Stimulated activated naive CD8-positive, alpha-beta T cell treated with anti-CD3 and anti-CD28 coated beads, Interleukin-15, amount 100 ng/mL, for 72 hours (primary cell): ENCODE data around the gene POLR2M.
A peak's percentile ranks its signal among the peaks of the same experiment; 100 is the strongest.

Source experiments
- ATAC-seq: fragments of 150-1000 bp; cut with Tn5 transposase; 2 replicates; pipeline ENCODE4 v1.10.0; 2021; ENCODE audit warnings: mild to moderate bottlenecking, moderate library complexity
- DNase-seq, 2 donors: peaks; one replicate each; pipeline ENCODE4 v3.0.0; 2021 to 2022
- H3K27ac Mint-ChIP-seq, 2 donors: one replicate each; pipeline ENCODE4 v1.8.0; 2022; ENCODE audit warnings: mild to moderate bottlenecking in 2 of 2, mixed read lengths in 2 of 2, moderate library complexity in 2 of 2
- H3K27me3 Mint-ChIP-seq: one replicate; pipeline ENCODE4 v1.8.0; 2022; ENCODE audit warnings: mixed read lengths
- H3K4me1 Mint-ChIP-seq: one replicate; pipeline ENCODE4 v1.8.0; 2022; ENCODE audit warnings: mild to moderate bottlenecking, mixed read lengths
- H3K4me3 Mint-ChIP-seq, 2 donors: one replicate each; pipeline ENCODE4 v1.8.0; 2022; ENCODE audit warnings: mild to moderate bottlenecking in 2 of 2, mixed read lengths in 2 of 2, moderate library complexity in 1 of 2
- H3K9me3 Mint-ChIP-seq, 2 donors: one replicate each; pipeline ENCODE4 v1.8.0; 2022; ENCODE audit warnings: mixed read lengths in 2 of 2

POLR2M gene

GRCh38 chr15:57706405-57707209 lies at the start of gene POLR2M:
Gene POLR2M, plus strand, starts transcription at chr15:57706714. Its CDS starts 129 bp downstream, at chr15:57706843.
- peaks cover 0 to 4% of the 10 kb centered on the region in 2 donors for H3K9me3 Mint-ChIP-seq
- ATAC-seq (peak; percentile 99), DNase-seq (peak; percentile 84 to 94)
- peak within 1 kb of the TSS; percentile 96 to 99 for H3K27ac Mint-ChIP-seq
- no peaks in the 10 kb centered on the region for H3K27me3 Mint-ChIP-seq
- peaks cover 76% of the 10 kb centered on the region for H3K4me1 Mint-ChIP-seq
- H3K4me3 Mint-ChIP-seq: peak within 1 kb of the TSS; percentile 80 to 96

- Mint-ChIP-seq H3K27ac (peak overlapping the region in 1 of 2 donors; percentile 50), H3K9me3 (no peaks in the 10 kb centered on the region), H3K4me1 (no peaks in the 10 kb centered on the region), H3K4me3 (no peak overlapping the region), H3K27me3 (peaks cover 25% of the 10 kb centered on the region)
- ATAC-seq (no peak), DNase-seq (no peak)
These were observed 48.9 kb upstream of the POLR2M start for GRCh38 chr15:57657619-57658018.

- ATAC-seq (no peak), DNase-seq (no peak)
- H3K4me1 Mint-ChIP-seq: no peaks in the 10 kb centered on the region
- H3K9me3 Mint-ChIP-seq: no peaks in the 10 kb centered on the region
- H3K27ac Mint-ChIP-seq: no peak overlapping the region
- peaks cover 19% of the 10 kb centered on the region for H3K27me3 Mint-ChIP-seq
- no peak overlapping the region for H3K4me3 Mint-ChIP-seq
These were observed 44.3 kb upstream of the POLR2M start for GRCh38 chr15:57662091-57662744.

GRCh38 chr15:57662802-57663201 lies 43.7 kb upstream of the POLR2M start:
- no peak for ATAC-seq
- H3K27ac Mint-ChIP-seq: no peak overlapping the region
- DNase-seq: no peak
- no peaks in the 10 kb centered on the region for H3K9me3 Mint-ChIP-seq
- peaks cover 18% of the 10 kb centered on the region for H3K27me3 Mint-ChIP-seq
- no peak overlapping the region for H3K4me3 Mint-ChIP-seq
- no peaks in the 10 kb centered on the region for H3K4me1 Mint-ChIP-seq

- Mint-ChIP-seq H3K27ac (no peak overlapping the region), H3K9me3 (no peaks in the 10 kb centered on the region), H3K27me3 (peaks cover 13% of the 10 kb centered on the region), H3K4me1 (no peaks in the 10 kb centered on the region), H3K4me3 (no peak overlapping the region)
- DNase-seq (no peak), ATAC-seq (no peak)
These were observed 43.3 kb upstream of the POLR2M start for GRCh38 chr15:57663262-57663661.

- no peak for DNase-seq
- ATAC-seq: no peak
- Mint-ChIP-seq H3K4me1 (no peaks in the 10 kb centered on the region), H3K9me3 (no peaks in the 10 kb centered on the region), H3K27ac (no peak overlapping the region), H3K27me3 (peaks cover 15% of the 10 kb centered on the region), H3K4me3 (no peak overlapping the region)
These were observed 41.3 kb upstream of the POLR2M start for GRCh38 chr15:57665194-57665593.

GRCh38 chr15:57665939-57666338 lies 40.6 kb upstream of the POLR2M start:
- no peaks in the 10 kb centered on the region for H3K9me3 Mint-ChIP-seq
- H3K4me1 Mint-ChIP-seq: no peaks in the 10 kb centered on the region
- H3K27me3 Mint-ChIP-seq: peaks cover 15% of the 10 kb centered on the region
- DNase-seq (no peak), ATAC-seq (no peak)
- H3K4me3 Mint-ChIP-seq: no peak overlapping the region
- no peak overlapping the region for H3K27ac Mint-ChIP-seq

- Mint-ChIP-seq H3K9me3 (no peaks in the 10 kb centered on the region), H3K4me1 (no peaks in the 10 kb centered on the region), H3K27ac (no peak overlapping the region), H3K27me3 (peaks cover 13% of the 10 kb centered on the region), H3K4me3 (no peak overlapping the region)
- no peak for DNase-seq
- ATAC-seq: no peak
These were observed 39.2 kb upstream of the POLR2M start for GRCh38 chr15:57667171-57667849.

- H3K27ac Mint-ChIP-seq: no peak overlapping the region
These were observed 38.5 kb upstream of the POLR2M start for GRCh38 chr15:57668016-57668415.

GRCh38 chr15:57671636-57672035 lies 34.9 kb upstream of the POLR2M start:
- Mint-ChIP-seq H3K27me3 (peaks cover 15% of the 10 kb centered on the region), H3K9me3 (peaks cover 0 to 4% of the 10 kb centered on the region in 2 donors), H3K4me1 (no peaks in the 10 kb centered on the region), H3K27ac (no peak overlapping the region), H3K4me3 (no peak overlapping the region)
- no peak for DNase-seq
- ATAC-seq: no peak

More at GRCh38 chr15:57668016-57668415, 38.5 kb upstream of the POLR2M start:
- DNase-seq: no peak
- peaks cover 15% of the 10 kb centered on the region for H3K27me3 Mint-ChIP-seq
- peaks cover 0 to 4% of the 10 kb centered on the region in 2 donors for H3K9me3 Mint-ChIP-seq
- H3K4me3 Mint-ChIP-seq: no peak overlapping the region
- ATAC-seq: no peak
- H3K4me1 Mint-ChIP-seq: no peaks in the 10 kb centered on the region

GRCh38 chr15:57675481-57676181 lies 30.9 kb upstream of the POLR2M start:
- peaks cover 0 to 4% of the 10 kb centered on the region in 2 donors for H3K9me3 Mint-ChIP-seq
- H3K4me1 Mint-ChIP-seq: peaks cover 6% of the 10 kb centered on the region
- H3K27ac Mint-ChIP-seq: no peak overlapping the region
- H3K27me3 Mint-ChIP-seq: peaks cover 8% of the 10 kb centered on the region
- no peak for DNase-seq
- ATAC-seq: no peak
- H3K4me3 Mint-ChIP-seq: no peak overlapping the region

- Mint-ChIP-seq H3K4me3 (no peak overlapping the region), H3K27me3 (peaks cover 8% of the 10 kb centered on the region), H3K9me3 (peaks cover 0 to 4% of the 10 kb centered on the region in 2 donors), H3K27ac (no peak overlapping the region), H3K4me1 (peaks cover 6% of the 10 kb centered on the region)
- DNase-seq (no peak), ATAC-seq (no peak)
These were observed 29.9 kb upstream of the POLR2M start for GRCh38 chr15:57676585-57676984.

GRCh38 chr15:57677204-57677603 lies 29.3 kb upstream of the POLR2M start:
- Mint-ChIP-seq H3K4me1 (peaks cover 6% of the 10 kb centered on the region), H3K9me3 (peaks cover 0 to 4% of the 10 kb centered on the region in 2 donors), H3K27me3 (peaks cover 3% of the 10 kb centered on the region), H3K4me3 (no peak overlapping the region), H3K27ac (no peak overlapping the region)
- DNase-seq: no peak
- no peak for ATAC-seq

GRCh38 chr15:57680021-57680420 lies 26.5 kb upstream of the POLR2M start:
- no peak for ATAC-seq
- H3K4me3 Mint-ChIP-seq: no peak overlapping the region
- no peaks in the 10 kb centered on the region for H3K9me3 Mint-ChIP-seq
- peaks cover 6% of the 10 kb centered on the region for H3K4me1 Mint-ChIP-seq
- no peaks in the 10 kb centered on the region for H3K27me3 Mint-ChIP-seq
- H3K27ac Mint-ChIP-seq: no peak overlapping the region
- DNase-seq: no peak

GRCh38 chr15:57681011-57681410 lies 25.5 kb upstream of the POLR2M start:
- no peaks in the 10 kb centered on the region for H3K9me3 Mint-ChIP-seq
- H3K4me1 Mint-ChIP-seq: peaks cover 6% of the 10 kb centered on the region
- ATAC-seq (no peak), DNase-seq (no peak)
- H3K27me3 Mint-ChIP-seq: no peaks in the 10 kb centered on the region
- H3K27ac Mint-ChIP-seq: no peak overlapping the region
- H3K4me3 Mint-ChIP-seq: no peak overlapping the region
